Panc1 (cell line): Measurements from ENCODE around the gene HAUS1. TPM values are rescaled to one million over a fixed set of nuclear protein-coding genes. Genes with fewer than 3 reads are reported as not detected.
"Not testable (repeated sequence)": the region's sequence is repeated elsewhere in the genome, so short reads cannot be mapped to it uniquely, and the experiment has no call there.

Experiments used
- ATAC-seq: fragments of 200-7000 bp; cut with Tn5 transposase; 2 replicates; pipeline ENCODE4 v1.9.1; 2020; ENCODE audit warnings: mild to moderate bottlenecking, moderate library complexity
- BruUV-seq: library from RNA; stranded (reverse); fragments of 400-500 nt; replicated peaks from 2 replicates; lab custom pipeline; 2021; lab: Mats Ljungman, UMichigan
- CTCF ChIA-PET: fragments of 300-600 bp; sonication (Branson Sonifier 250); formaldehyde crosslinking; loops from one replicate; lab custom pipeline; 2022; ENCODE audit warnings: antibody characterized with exemption; lab: Charles Lee
- POLR2A ChIA-PET: fragments of 300-600 bp; sonication (Branson Sonifier 250); formaldehyde crosslinking; loops from one replicate; lab custom pipeline; 2022; ENCODE audit warnings: antibody characterized with exemption; lab: Charles Lee
- DNase-seq: peaks from one replicate; pipeline ENCODE4 v3.0.0-alpha.2; 2010; ENCODE audit warnings: low read depth, low spot score
- H3K27ac ChIP-seq: 2 replicates; pipeline ENCODE4 v1.5.1; 2011; ENCODE audit warnings: mild to moderate bottlenecking, low read length, inconsistent platforms
- H3K27me3 ChIP-seq: fragments of 200-500 bp; sonication (Bioruptor generic); 2 replicates; pipeline ENCODE4 v1.6.0; 2014; ENCODE audit warnings: low read length, inconsistent platforms; ENCODE audit not compliant: control insufficient read depth, insufficient read depth
- H3K36me3 ChIP-seq: fragments of 200-500 bp; sonication (Bioruptor generic); 2 replicates; pipeline ENCODE4 v1.5.1; 2014; ENCODE audit warnings: inconsistent platforms, mild to moderate bottlenecking, low read length, moderate library complexity; ENCODE audit not compliant: control insufficient read depth, insufficient read depth
- H3K4me1 ChIP-seq: 2 replicates; pipeline ENCODE4 v1.5.1; 2011; ENCODE audit warnings: inconsistent platforms, mild to moderate bottlenecking, low read length, moderate library complexity; ENCODE audit not compliant: control insufficient read depth, insufficient read depth
- H3K4me3 ChIP-seq, 2 experiments: 2 replicates each; pipeline ENCODE4 v1.5.1; 2011 to 2012; ENCODE audit warnings: low read depth in 2 of 2, low read length in 2 of 2, mild to moderate bottlenecking in 2 of 2, inconsistent platforms in 1 of 2, moderate library complexity in 1 of 2
- H3K9me3 ChIP-seq: fragments of 200-500 bp; sonication (Bioruptor generic); 2 replicates; pipeline ENCODE4 v1.5.1; 2014; ENCODE audit warnings: low read depth, mild to moderate bottlenecking, inconsistent platforms, low read length, moderate library complexity; ENCODE audit not compliant: control insufficient read depth, insufficient read depth
- POLR2AphosphoS5 ChIP-seq: IDR thresholded peaks from 2 replicates; pipeline ENCODE4 v1.6.1; 2012; ENCODE audit warnings: mild to moderate bottlenecking, low read depth, low read length, moderate library complexity
- SIN3A ChIP-seq: IDR thresholded peaks from 2 replicates; pipeline ENCODE4 v1.6.1; 2012; ENCODE audit warnings: low read depth, mild to moderate bottlenecking, low read length, moderate library complexity, borderline replicate concordance; ENCODE audit not compliant: insufficient read depth
- TCF7L2 ChIP-seq: IDR thresholded peaks from 2 replicates; pipeline ENCODE4 v1.6.1; 2011; ENCODE audit warnings: mild to moderate bottlenecking, low read depth, low read length, inconsistent platforms
- in situ Hi-C: cut with HindIII; loops from 2 replicates; pipeline ENCODE4 v1.10.0; 2016; ENCODE audit warnings: low sequenced_read_pairs, low pct_unique_long_range_greater_than_20kb
- intact Hi-C: fragments of 100-400 bp; cut with micrococcal nuclease; formaldehyde crosslinking; loops from one replicate; pipeline ENCODE4 v1.10.0; 2022; ENCODE audit not compliant: unreplicated experiment
- total RNA-seq: library from RNA; stranded (reverse); gene quantifications from one replicate; pipeline ENCODE4 v1.2.1, GENCODE V29; 2021; ENCODE audit not compliant: unreplicated experiment
- TF ChIP-seq, protein P1 (sequence below), 2 experiments: IDR thresholded peaks; 2 replicates each; pipeline ENCODE4 v1.6.1; 2011 to 2012; ENCODE audit warnings: low read depth in 2 of 2, control low read depth in 1 of 2, low read length in 1 of 2, mild to moderate bottlenecking in 1 of 2, moderate library complexity in 1 of 2; ENCODE audit not compliant: insufficient read depth in 1 of 2
- TF ChIP-seq, protein P2 (sequence below): fragments of 450-650 bp; IDR thresholded peaks from 2 replicates; pipeline ENCODE4 v1.5.1; 2017; ENCODE audit warnings: mild to moderate bottlenecking

The HAUS1 gene
- total RNA-seq, 1 experiment from 2014 or later: 28.4 TPM

DNA sequence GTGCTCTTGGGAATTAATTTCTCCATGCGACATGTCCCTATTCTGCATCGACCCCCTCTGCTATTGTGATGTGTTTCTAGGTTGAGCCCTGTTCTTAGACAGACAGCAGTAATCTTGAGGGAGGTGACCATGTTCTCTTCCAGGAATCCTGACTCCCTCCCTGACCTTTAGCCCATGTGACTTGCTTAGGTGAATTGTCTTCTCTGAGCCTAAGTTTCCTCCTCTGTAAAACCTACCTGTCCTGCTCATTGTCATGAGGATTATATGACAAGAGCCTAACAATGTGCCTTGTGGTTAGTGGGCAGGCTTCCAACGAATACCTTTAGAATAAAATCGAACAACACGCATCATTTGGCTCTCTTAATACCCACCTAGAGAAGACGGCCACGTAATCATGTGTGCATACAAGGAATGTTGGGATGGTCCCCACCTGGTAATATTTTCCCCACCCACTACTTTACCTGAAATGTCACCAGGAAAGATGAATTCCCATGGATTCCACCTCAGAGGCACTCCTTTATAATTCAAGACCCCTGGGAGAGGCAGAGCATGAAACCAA is 59.8 kb downstream of the HAUS1 start:
- CTCF ChIA-PET: no interaction called here
- no TSS peak for BruUV-seq
- no peak for ATAC-seq
- no peaks in the 10 kb centered on the region for H3K4me1 ChIP-seq
- H3K36me3 ChIP-seq: no peaks in the 10 kb centered on the region
- in situ Hi-C loops (no loop called here), intact Hi-C loops (no loop called here)
- no peaks in the 10 kb centered on the region for H3K9me3 ChIP-seq
- POLR2A ChIA-PET: no interaction called here
- no peak overlapping the region for H3K4me3 ChIP-seq
- no peaks in the 10 kb centered on the region for H3K27me3 ChIP-seq
- H3K27ac ChIP-seq: no peak overlapping the region
- DNase-seq: no peak
- TF ChIP-seq POLR2AphosphoS5 (no peak), TCF7L2 (no peak), SIN3A (no peak)
- TF ChIP-seq, protein P1, sequence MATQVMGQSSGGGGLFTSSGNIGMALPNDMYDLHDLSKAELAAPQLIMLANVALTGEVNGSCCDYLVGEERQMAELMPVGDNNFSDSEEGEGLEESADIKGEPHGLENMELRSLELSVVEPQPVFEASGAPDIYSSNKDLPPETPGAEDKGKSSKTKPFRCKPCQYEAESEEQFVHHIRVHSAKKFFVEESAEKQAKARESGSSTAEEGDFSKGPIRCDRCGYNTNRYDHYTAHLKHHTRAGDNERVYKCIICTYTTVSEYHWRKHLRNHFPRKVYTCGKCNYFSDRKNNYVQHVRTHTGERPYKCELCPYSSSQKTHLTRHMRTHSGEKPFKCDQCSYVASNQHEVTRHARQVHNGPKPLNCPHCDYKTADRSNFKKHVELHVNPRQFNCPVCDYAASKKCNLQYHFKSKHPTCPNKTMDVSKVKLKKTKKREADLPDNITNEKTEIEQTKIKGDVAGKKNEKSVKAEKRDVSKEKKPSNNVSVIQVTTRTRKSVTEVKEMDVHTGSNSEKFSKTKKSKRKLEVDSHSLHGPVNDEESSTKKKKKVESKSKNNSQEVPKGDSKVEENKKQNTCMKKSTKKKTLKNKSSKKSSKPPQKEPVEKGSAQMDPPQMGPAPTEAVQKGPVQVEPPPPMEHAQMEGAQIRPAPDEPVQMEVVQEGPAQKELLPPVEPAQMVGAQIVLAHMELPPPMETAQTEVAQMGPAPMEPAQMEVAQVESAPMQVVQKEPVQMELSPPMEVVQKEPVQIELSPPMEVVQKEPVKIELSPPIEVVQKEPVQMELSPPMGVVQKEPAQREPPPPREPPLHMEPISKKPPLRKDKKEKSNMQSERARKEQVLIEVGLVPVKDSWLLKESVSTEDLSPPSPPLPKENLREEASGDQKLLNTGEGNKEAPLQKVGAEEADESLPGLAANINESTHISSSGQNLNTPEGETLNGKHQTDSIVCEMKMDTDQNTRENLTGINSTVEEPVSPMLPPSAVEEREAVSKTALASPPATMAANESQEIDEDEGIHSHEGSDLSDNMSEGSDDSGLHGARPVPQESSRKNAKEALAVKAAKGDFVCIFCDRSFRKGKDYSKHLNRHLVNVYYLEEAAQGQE (IDR thresholded peaks at IDR 0.05; ENCODE audit: insufficient read depth in 1 of 2, low read depth in 2 of 2, low read length in 1 of 2): no peak
- TF ChIP-seq, protein P2, sequence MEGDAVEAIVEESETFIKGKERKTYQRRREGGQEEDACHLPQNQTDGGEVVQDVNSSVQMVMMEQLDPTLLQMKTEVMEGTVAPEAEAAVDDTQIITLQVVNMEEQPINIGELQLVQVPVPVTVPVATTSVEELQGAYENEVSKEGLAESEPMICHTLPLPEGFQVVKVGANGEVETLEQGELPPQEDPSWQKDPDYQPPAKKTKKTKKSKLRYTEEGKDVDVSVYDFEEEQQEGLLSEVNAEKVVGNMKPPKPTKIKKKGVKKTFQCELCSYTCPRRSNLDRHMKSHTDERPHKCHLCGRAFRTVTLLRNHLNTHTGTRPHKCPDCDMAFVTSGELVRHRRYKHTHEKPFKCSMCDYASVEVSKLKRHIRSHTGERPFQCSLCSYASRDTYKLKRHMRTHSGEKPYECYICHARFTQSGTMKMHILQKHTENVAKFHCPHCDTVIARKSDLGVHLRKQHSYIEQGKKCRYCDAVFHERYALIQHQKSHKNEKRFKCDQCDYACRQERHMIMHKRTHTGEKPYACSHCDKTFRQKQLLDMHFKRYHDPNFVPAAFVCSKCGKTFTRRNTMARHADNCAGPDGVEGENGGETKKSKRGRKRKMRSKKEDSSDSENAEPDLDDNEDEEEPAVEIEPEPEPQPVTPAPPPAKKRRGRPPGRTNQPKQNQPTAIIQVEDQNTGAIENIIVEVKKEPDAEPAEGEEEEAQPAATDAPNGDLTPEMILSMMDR: no peak

DNA sequence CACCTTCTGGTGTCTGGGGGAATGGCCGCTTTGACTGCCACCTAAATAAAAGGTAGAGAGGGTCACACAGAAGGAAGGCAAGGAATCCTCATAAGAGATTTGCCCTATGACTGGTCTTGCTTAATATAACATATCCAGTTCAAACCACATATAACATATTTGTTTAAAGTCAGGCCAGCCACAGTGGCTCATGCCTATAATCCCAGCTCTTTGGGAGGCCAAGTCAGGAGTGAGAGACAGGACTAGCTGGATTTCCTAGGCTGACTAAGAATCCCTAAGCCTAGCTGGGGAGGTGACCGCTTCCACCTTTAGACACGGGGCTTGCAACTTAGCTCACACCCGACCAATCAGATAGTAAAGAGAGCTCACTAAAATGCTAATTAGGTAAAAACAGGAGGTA is 60.3 kb downstream of the HAUS1 start:
- CTCF ChIA-PET: interaction anchor here (0.7 kb wide), 1 partner anchor 9 kb away, joined by 4 read pairs; no protein-coding TSS in a partner anchor
- intact Hi-C loops, POLR2A ChIA-PET, H3K27me3 ChIP-seq, H3K27ac ChIP-seq, H3K9me3 ChIP-seq, in situ Hi-C loops, BruUV-seq, H3K4me1 ChIP-seq, H3K4me3 ChIP-seq, H3K36me3 ChIP-seq, ATAC-seq, DNase-seq: not testable (repeated sequence)

DNA sequence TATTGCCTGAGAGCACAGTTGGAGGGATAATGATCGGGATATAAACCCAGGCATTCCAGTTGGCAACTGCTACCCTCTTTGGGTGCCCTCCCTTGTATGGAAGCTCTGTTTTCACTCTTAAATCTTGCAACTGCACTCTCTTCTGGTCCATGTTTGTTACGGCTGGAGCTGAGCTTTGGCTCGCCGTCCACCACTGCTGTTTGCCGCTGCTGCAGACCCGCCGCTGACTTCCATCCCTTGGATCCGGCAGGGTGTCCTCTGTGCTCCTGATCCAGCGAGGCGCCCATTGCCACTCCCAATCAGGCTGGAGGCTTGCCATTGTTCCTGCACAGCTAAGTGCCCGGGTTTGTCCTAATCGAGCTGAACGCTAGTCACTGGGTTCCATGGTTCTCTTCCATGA is 60.7 kb downstream of the HAUS1 start:
- no peaks in the 10 kb centered on the region for H3K27me3 ChIP-seq
- no TSS peak for BruUV-seq
- intact Hi-C loops: no loop called here
- H3K4me1 ChIP-seq: no peaks in the 10 kb centered on the region
- CTCF ChIA-PET: interaction anchor here (0.7 kb wide), 1 partner anchor 8 kb away, joined by 4 read pairs; no protein-coding TSS in a partner anchor
- POLR2A ChIA-PET: no interaction called here
- H3K27ac ChIP-seq: no peak overlapping the region
- in situ Hi-C loops: no loop called here
- no peak for ATAC-seq
- TF ChIP-seq, protein P2: no peak
- TF ChIP-seq SIN3A: no peak
- no peaks in the 10 kb centered on the region for H3K36me3 ChIP-seq
- H3K4me3 ChIP-seq: no peak overlapping the region
- H3K9me3 ChIP-seq: no peaks in the 10 kb centered on the region
- no peak for DNase-seq
